ENCODE measurements around the gene SDK1. TPM values are rescaled to one million over a fixed set of nuclear protein-coding genes. Genes with fewer than 3 reads are reported as not detected.

SDK1 gene
- total and polyA plus RNA-seq, 2 of the 8 experiments (the other 6 are each of a cell fraction or from before 2014, with no cell fraction given): 3.3 to 7.2 TPM

DNA sequence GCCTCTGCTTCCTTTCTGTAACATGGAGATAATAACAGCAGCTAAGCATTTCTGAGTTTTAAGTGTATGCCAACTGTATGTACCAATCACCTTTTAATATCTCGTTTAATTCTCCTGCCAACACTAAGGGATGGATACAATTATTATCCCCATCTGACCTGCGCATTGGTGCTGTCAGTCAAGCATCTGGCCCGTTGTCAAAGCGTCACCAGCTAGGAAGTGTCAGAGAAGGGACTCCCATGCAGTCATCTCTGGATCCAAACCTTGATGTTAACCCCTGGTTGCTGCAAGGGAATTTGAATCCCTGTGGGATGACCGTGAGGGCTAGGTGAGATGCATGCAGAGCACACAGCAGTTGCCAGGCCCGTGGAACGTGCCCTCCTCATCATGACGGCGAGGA lies 506.8 kb downstream of the SDK1 start:
- Histone ChIP-seq H2BK5ac (ENCODE audit: low read depth, low read length) (no peak overlapping the region), H3K4me2 (ENCODE audit: insufficient read depth in 1 of 2, low read depth in 2 of 2, low read length in 2 of 2) (no peak overlapping the region), H3K23ac (ENCODE audit: insufficient read length) (no peak overlapping the region), H3K79me1 (ENCODE audit: low read depth, low read length) (no peaks in the 10 kb centered on the region), H3K23me2 (ENCODE audit: low read depth, low read length) (no peaks in the 10 kb centered on the region), H2AFZ (ENCODE audit: low read length) (no peak overlapping the region), H3K14ac (ENCODE audit: insufficient read length) (no peak overlapping the region), H3K56ac (replicated peaks; ENCODE audit: insufficient read length, low read depth, low read length) (no peak overlapping the region), H3K4ac (replicated peaks; ENCODE audit: insufficient read length, low read depth, low read length) (no peak overlapping the region), H3K36me3 (ENCODE audit: control insufficient read depth in 2 of 4, insufficient read depth in 4 of 4, low read length in 3 of 4) (no peaks in the 10 kb centered on the region), H2BK20ac (ENCODE audit: low read length) (no peak overlapping the region), H2AK5ac (ENCODE audit: low read depth, low read length) (no peak overlapping the region), H3K79me2 (ENCODE audit: control insufficient read depth in 1 of 2, insufficient read depth in 2 of 2, low read length in 2 of 2) (no peaks in the 10 kb centered on the region), H2BK120ac (replicated peaks; ENCODE audit: low read depth, low read length) (no peak overlapping the region), H4K91ac (replicated peaks; ENCODE audit: insufficient read length, low read length) (no peak overlapping the region), H3K9ac (replicated peaks in 1 of 4; ENCODE audit: extremely low read depth in 1 of 4, low read depth in 3 of 4, low read length in 3 of 4) (no peak overlapping the region), H3K27me3 (replicated peaks in 1 of 4; ENCODE audit: control insufficient read depth in 3 of 4, extremely low read depth in 1 of 4, insufficient read depth in 3 of 4, low read length in 3 of 4) (no peaks in the 10 kb centered on the region), H3K27ac (ENCODE audit: low read depth, low read length) (no peak overlapping the region), H4K20me1 (replicated peaks in 1 of 2; ENCODE audit: control insufficient read depth in 1 of 2, insufficient read depth in 2 of 2, low read length in 2 of 2) (no peaks in the 10 kb centered on the region), H4K5ac (ENCODE audit: insufficient read length, low read depth, low read length) (no peak overlapping the region), H3K4me1 (replicated peaks in 1 of 4; ENCODE audit: control insufficient read depth in 3 of 4, insufficient read depth in 4 of 4, low read length in 3 of 4) (peaks cover 0 to 10% (median 2%) of the 10 kb centered on the region in 4 experiments; a peak in 3 of 7 replicates), H3K9me3 (ENCODE audit: insufficient read depth in 2 of 2, low read depth in 1 of 2, low read length in 1 of 2) (no peaks in the 10 kb centered on the region), H2BK15ac (ENCODE audit: low read length) (no peak overlapping the region), H3K18ac (ENCODE audit: extremely low read depth, low read length) (no peak overlapping the region), H4K8ac (ENCODE audit: extremely low read depth, insufficient read depth, low read length) (no peak overlapping the region), H2BK12ac (ENCODE audit: low read depth, low read length) (no peak overlapping the region), H3K4me3 (ENCODE audit: extremely low read depth in 1 of 4, insufficient read depth in 2 of 4, low read depth in 3 of 4, low read length in 4 of 4) (no peak overlapping the region)
- TF ChIP-seq KDM5A (IDR thresholded peaks at IDR 0.05; ENCODE audit: low read length) (no peak), BACH1 (IDR thresholded peaks at IDR 0.05; ENCODE audit: low read length) (no peak), EZH2 (IDR thresholded peaks at IDR 0.05; ENCODE audit: low read depth, low read length, severe bottlenecking) (no peak), SUZ12 (IDR thresholded peaks at IDR 0.05; ENCODE audit: low read length) (no peak), SRF (IDR thresholded peaks at IDR 0.05; ENCODE audit: low read depth, low read length) (no peak), CHD2 (IDR thresholded peaks at IDR 0.05; ENCODE audit: low read length) (no peak), GABPA (IDR thresholded peaks at IDR 0.05; ENCODE audit: borderline replicate concordance, insufficient read depth, low read length) (no peak), PHF8 (conservative IDR thresholded peaks at IDR 0.05; ENCODE audit: low read depth, low read length) (no peak), KDM1A (IDR thresholded peaks at IDR 0.05; ENCODE audit: borderline replicate concordance, low read length) (no peak), POLR2AphosphoS5 (IDR thresholded peaks at IDR 0.05; ENCODE audit: low read depth, low read length) (no peak), SIN3A (conservative IDR thresholded peaks at IDR 0.05 in 1 of 2, IDR thresholded peaks at IDR 0.05 in 1 of 2; ENCODE audit: low read depth in 1 of 2, low read length in 2 of 2) (no peak)
- TF ChIP-seq, protein P1, sequence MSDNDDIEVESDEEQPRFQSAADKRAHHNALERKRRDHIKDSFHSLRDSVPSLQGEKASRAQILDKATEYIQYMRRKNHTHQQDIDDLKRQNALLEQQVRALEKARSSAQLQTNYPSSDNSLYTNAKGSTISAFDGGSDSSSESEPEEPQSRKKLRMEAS (IDR thresholded peaks at IDR 0.05): no peak
- ChIA-PET CTCF (ENCODE audit: partially characterized antibody) (no interaction called here), POLR2A (ENCODE audit: partially characterized antibody) (interaction anchor here (1.1 kb wide), 1 partner anchor 13 kb away, joined by 4 read pairs; no protein-coding TSS in a partner anchor)
- FAIRE-seq (no peak), DNase-seq (ENCODE audit: low read depth in 1 of 2, low spot score in 2 of 2) (no peak)
- WGBS, 2 experiments (ENCODE audit: extremely low coverage in 1 of 2, insufficient coverage in 1 of 2, insufficient read length in 1 of 2, insufficient replicate concordance in 2 of 2, low coverage in 1 of 2, low lambda C conversion rate in 2 of 2, missing lambda C conversion rate in 1 of 2): 93% methylated on average over 9 of the region's 9 CpGs; no CpG with 5 or more reads in 1 of the 2 experiments
